CD14-positive monocyte (primary cell): ENCODE results near the gene TEKTIP1. TPM values are rescaled to one million over a fixed set of nuclear protein-coding genes. Genes with fewer than 3 reads are reported as not detected.

Experiments
- DNase-seq, 3 donors: peaks; one replicate each; pipeline ENCODE4 v3.0.0-alpha.2; 2011 to 2022
- H2AFZ ChIP-seq: 2 replicates; pipeline ENCODE4 v1.6.0; 2012; ENCODE audit warnings: mild to moderate bottlenecking, low read depth, low read length, inconsistent platforms; ENCODE audit not compliant: insufficient read depth, poor library complexity, severe bottlenecking
- H3K27ac ChIP-seq, 2 donors: 1 replicate in 1 of 2; 2 replicates in 1 of 2; pipeline ENCODE4 v1.5.1; 2012 to 2013; ENCODE audit warnings: low read length in 2 of 2, control low read depth in 1 of 2, inconsistent platforms in 1 of 2, low read depth in 1 of 2, mild to moderate bottlenecking in 1 of 2
- H3K27me3 ChIP-seq, 2 donors: one replicate each; pipeline versions ENCODE4 v1.6.0 to v1.6.1; 2011 to 2013; ENCODE audit warnings: low read length in 2 of 2; ENCODE audit not compliant: control insufficient read depth in 2 of 2, insufficient read depth in 2 of 2
- H3K36me3 ChIP-seq, 2 donors: replicated peaks in 1 of 2; 1 replicate in 1 of 2; 2 replicates in 1 of 2; pipeline versions ENCODE4 v1.5.1 to v1.6.1; 2012 to 2013; ENCODE audit warnings: low read length in 2 of 2, control low read depth in 1 of 2, inconsistent platforms in 1 of 2, mild to moderate bottlenecking in 1 of 2; ENCODE audit not compliant: insufficient read depth in 2 of 2, control insufficient read depth in 1 of 2
- H3K4me1 ChIP-seq, 2 donors: 1 replicate in 1 of 2; 2 replicates in 1 of 2; pipeline versions ENCODE4 v1.5.1 to v1.6.1; 2012 to 2013; ENCODE audit warnings: low read length in 2 of 2, control low read depth in 1 of 2, inconsistent platforms in 1 of 2, mild to moderate bottlenecking in 1 of 2, moderate library complexity in 1 of 2; ENCODE audit not compliant: insufficient read depth in 2 of 2, control insufficient read depth in 1 of 2
- H3K4me2 ChIP-seq: replicated peaks from 2 replicates; pipeline ENCODE3; 2012; ENCODE audit warnings: low read length, moderate library complexity, mild to moderate bottlenecking; ENCODE audit not compliant: poor library complexity, severe bottlenecking; ENCODE audit errors: extremely low read depth
- H3K4me3 ChIP-seq, 3 experiments: fragments of 200-600 bp in 1 of 3; sonication (generic) in 1 of 3; replicated peaks in 1 of 3; 1 replicate in 2 of 3; 2 replicates in 1 of 3; pipeline ENCODE4 v1.5.1; 2011 to 2013; ENCODE audit warnings: low read length in 3 of 3, mild to moderate bottlenecking in 3 of 3, control low read depth in 2 of 3, low read depth in 2 of 3, inconsistent platforms in 1 of 3, moderate library complexity in 1 of 3
- H3K79me2 ChIP-seq: 2 replicates; pipeline ENCODE4 v1.6.0; 2012; ENCODE audit warnings: mild to moderate bottlenecking, control low read depth, inconsistent platforms, low read length, moderate library complexity; ENCODE audit not compliant: insufficient read depth
- H3K9ac ChIP-seq: 2 replicates; pipeline ENCODE4 v1.6.0; 2017; ENCODE audit warnings: low read length, mild to moderate bottlenecking; ENCODE audit not compliant: insufficient read depth, poor library complexity, severe bottlenecking
- H3K9me3 ChIP-seq, 2 donors: replicated peaks in 1 of 2; 1 replicate in 1 of 2; 2 replicates in 1 of 2; pipeline versions ENCODE4 v1.5.1 to v1.6.1; 2012 to 2013; ENCODE audit warnings: low read length in 2 of 2, control low read depth in 1 of 2; ENCODE audit not compliant: control insufficient read depth in 1 of 2, insufficient read depth in 1 of 2
- H4K20me1 ChIP-seq: 2 replicates; pipeline ENCODE4 v1.6.0; 2012; ENCODE audit warnings: mild to moderate bottlenecking, low read length, control low read depth, moderate library complexity; ENCODE audit not compliant: insufficient read depth
- H3K27ac Mint-ChIP-seq, 7 donors: one replicate each; pipeline ENCODE4 v1.8.0; 2020; ENCODE audit warnings: mild to moderate bottlenecking in 7 of 7, mixed read lengths in 7 of 7, moderate library complexity in 6 of 7, inconsistent platforms in 2 of 7
- H3K27me3 Mint-ChIP-seq, 3 donors: one replicate each; pipeline ENCODE4 v1.8.0; 2021 to 2022; ENCODE audit warnings: low read depth in 3 of 3, mild to moderate bottlenecking in 3 of 3, mixed read lengths in 3 of 3, moderate library complexity in 3 of 3, inconsistent platforms in 1 of 3
- H3K36me3 Mint-ChIP-seq, 2 donors: one replicate each; pipeline ENCODE4 v1.8.0; 2020; ENCODE audit warnings: mixed read lengths in 2 of 2, inconsistent platforms in 1 of 2, mild to moderate bottlenecking in 1 of 2
- H3K4me1 Mint-ChIP-seq: one replicate; pipeline ENCODE4 v1.8.0; 2020; ENCODE audit warnings: mild to moderate bottlenecking, mixed read lengths
- H3K4me3 Mint-ChIP-seq, 2 donors: one replicate each; pipeline ENCODE4 v1.8.0; 2020; ENCODE audit warnings: mild to moderate bottlenecking in 2 of 2, mixed read lengths in 2 of 2, moderate library complexity in 1 of 2
- H3K9me3 Mint-ChIP-seq, 7 donors: one replicate each; pipeline ENCODE4 v1.8.0; 2020 to 2022; ENCODE audit warnings: mixed read lengths in 7 of 7, mild to moderate bottlenecking in 6 of 7, moderate library complexity in 6 of 7, inconsistent platforms in 2 of 7
- WGBS: methylation state at CpG from one replicate; pipeline ENCODE4 v1.1.5; 2013; ENCODE audit warnings: missing lambda C conversion rate; ENCODE audit not compliant: insufficient coverage; 5-methylcytosine and 5-hydroxymethylcytosine counted together
- intact Hi-C, 2 donors: fragments of 100-400 bp; cut with micrococcal nuclease; formaldehyde crosslinking; loops; one replicate each; pipeline versions ENCODE4 v1.15.0 to v1.15.1; 2023
- polyA plus RNA-seq, 3 donors: library from polyadenylated mRNA; depleted of rRNA in 1 of 3; unstranded in 2 of 3; stranded (reverse) in 1 of 3; fragments of 300-500 nt in 2 of 3; fragments of >200 nt in 1 of 3; fragmentation: Illumina TruSeq in 2 of 3; gene quantifications; 1 replicate in 2 of 3; 2 replicates in 1 of 3; pipeline ENCODE4 v1.2.3, GENCODE V29; 2012 to 2021
- TF ChIP-seq, protein P1 (sequence below): fragments of 200-600 bp; IDR thresholded peaks from one replicate; pipeline ENCODE4 v1.8.0; 2022; ENCODE audit warnings: antibody characterized with exemption, mild to moderate bottlenecking

Gene TEKTIP1
- polyA plus RNA-seq, 3 donors, result 1.8 TPM; not detected in 2

DNA sequence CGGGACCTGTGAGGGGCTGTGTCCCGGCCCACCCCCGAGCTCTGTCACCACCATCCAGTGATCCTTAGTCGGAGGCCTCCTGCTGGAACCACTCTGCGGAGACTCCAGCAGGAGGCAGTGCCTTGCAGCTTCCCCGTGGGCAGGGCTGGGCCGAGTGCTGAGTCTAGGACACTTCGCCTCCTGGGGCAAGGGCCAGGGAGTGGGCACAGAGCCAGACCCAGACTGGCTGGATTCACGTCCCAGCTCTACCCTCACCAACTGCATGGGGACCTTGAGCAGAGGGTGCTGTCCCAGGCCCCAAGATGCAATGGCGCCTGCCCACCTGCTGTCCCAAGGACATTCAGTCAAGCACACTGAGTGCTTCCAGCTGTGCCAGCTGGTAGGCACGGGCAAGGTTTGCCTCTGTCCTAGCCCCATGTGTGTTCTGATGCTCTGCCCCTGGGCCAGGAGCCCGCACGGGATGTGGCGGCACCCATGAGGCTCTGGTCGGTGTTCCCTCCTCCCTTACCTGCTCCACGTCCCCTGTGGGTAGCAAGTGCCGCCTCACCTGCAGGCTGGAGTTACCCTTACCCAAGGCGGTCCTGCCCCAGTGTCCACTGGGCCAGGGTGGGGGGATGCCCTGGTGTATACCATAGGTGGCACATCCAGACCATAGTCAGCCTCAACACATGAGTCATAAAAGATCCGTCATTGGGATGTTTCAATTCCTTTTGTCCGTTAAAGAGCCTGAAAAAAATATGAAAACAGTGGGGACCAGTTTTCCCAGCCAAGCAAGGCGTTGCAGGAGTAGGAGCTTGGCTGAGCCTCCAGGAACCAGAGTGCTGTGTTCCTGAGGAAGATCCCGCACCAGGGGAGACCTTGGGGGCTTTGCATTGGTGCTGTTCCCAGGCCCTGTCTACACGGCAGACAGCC, 25.5 kb upstream of the TEKTIP1 start:
- peaks cover 100% of the 10 kb centered on the region for H4K20me1 ChIP-seq
- H3K4me3 Mint-ChIP-seq, result no peak overlapping the region

DNA sequence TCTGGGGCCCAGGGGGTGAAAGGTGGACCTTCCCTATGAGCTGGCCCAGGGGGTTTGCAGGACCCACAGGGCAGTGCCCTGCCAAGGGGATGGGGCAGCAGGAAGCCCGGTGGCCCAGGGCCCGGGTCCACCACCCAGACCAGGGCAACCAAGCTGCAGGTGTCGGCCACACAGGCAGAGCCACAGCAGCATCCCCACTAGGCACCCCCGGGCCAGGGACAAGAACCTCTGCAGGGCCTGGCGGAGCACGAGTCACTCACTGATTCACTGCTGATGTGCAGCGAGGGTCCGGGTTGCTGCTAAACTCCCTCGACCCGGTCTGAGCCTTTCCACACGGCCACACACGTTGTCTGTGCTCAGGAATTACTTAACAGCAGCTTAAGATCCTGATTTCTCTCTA, 24.0 kb upstream of the TEKTIP1 start:
- H3K27me3 Mint-ChIP-seq, result peaks cover 0 to 3% (median 0%) of the 10 kb centered on the region in 3 donors
- WGBS, result 92% methylated on average over 12 of the region's 12 CpGs
- Histone ChIP-seq H3K9me3 (no peaks in the 10 kb centered on the region), H3K27me3 (no peaks in the 10 kb centered on the region), H3K4me3 (no peak overlapping the region), H3K79me2 (peaks cover 100% of the 10 kb centered on the region), H3K4me2 (no peak overlapping the region), H3K27ac (no peak overlapping the region), H2AFZ (no peak overlapping the region), H3K4me1 (no peaks in the 10 kb centered on the region), H4K20me1 (peaks cover 100% of the 10 kb centered on the region), H3K9ac (no peak overlapping the region), H3K36me3 (peaks cover 37 to 49% of the 10 kb centered on the region in 2 donors)
- no peak overlapping the region for H3K4me3 Mint-ChIP-seq
- H3K36me3 Mint-ChIP-seq, result peaks cover 27 to 55% of the 10 kb centered on the region in 2 donors
- intact Hi-C loops, result no loop called here
- H3K4me1 Mint-ChIP-seq, result peaks cover 3% of the 10 kb centered on the region
- no peak for DNase-seq
- peak overlapping the region in 2 of 7 donors; percentile 8 to 61 for H3K27ac Mint-ChIP-seq
- H3K9me3 Mint-ChIP-seq, result no peaks in the 10 kb centered on the region
- TF ChIP-seq, protein P1, sequence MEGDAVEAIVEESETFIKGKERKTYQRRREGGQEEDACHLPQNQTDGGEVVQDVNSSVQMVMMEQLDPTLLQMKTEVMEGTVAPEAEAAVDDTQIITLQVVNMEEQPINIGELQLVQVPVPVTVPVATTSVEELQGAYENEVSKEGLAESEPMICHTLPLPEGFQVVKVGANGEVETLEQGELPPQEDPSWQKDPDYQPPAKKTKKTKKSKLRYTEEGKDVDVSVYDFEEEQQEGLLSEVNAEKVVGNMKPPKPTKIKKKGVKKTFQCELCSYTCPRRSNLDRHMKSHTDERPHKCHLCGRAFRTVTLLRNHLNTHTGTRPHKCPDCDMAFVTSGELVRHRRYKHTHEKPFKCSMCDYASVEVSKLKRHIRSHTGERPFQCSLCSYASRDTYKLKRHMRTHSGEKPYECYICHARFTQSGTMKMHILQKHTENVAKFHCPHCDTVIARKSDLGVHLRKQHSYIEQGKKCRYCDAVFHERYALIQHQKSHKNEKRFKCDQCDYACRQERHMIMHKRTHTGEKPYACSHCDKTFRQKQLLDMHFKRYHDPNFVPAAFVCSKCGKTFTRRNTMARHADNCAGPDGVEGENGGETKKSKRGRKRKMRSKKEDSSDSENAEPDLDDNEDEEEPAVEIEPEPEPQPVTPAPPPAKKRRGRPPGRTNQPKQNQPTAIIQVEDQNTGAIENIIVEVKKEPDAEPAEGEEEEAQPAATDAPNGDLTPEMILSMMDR, result no peak

More for the DNA sequence above, 25.5 kb upstream of the TEKTIP1 start:
- Mint-ChIP-seq H3K27ac (peak overlapping the region in 2 of 7 donors; percentile 28 to 55), H3K9me3 (no peaks in the 10 kb centered on the region), H3K36me3 (peaks cover 31 to 55% of the 10 kb centered on the region in 2 donors), H3K4me1 (peaks cover 13% of the 10 kb centered on the region), H3K27me3 (peaks cover 0 to 3% (median 0%) of the 10 kb centered on the region in 3 donors)
- 95% methylated on average over 19 of the region's 23 CpGs for WGBS
- no peak overlapping the region for H3K4me3 ChIP-seq
- DNase-seq, result no peak
- H3K79me2 ChIP-seq, result peaks cover 100% of the 10 kb centered on the region
- H3K4me1 ChIP-seq, result no peaks in the 10 kb centered on the region
- TF ChIP-seq, protein P1, result no peak
- no peaks in the 10 kb centered on the region for H3K9me3 ChIP-seq
- intact Hi-C loops, result no loop called here
- H3K9ac ChIP-seq, result no peak overlapping the region
- H3K4me2 ChIP-seq, result no peak overlapping the region
- no peak overlapping the region for H2AFZ ChIP-seq
- H3K36me3 ChIP-seq, result peaks cover 34 to 45% of the 10 kb centered on the region in 2 donors
- no peaks in the 10 kb centered on the region for H3K27me3 ChIP-seq
- H3K27ac ChIP-seq, result no peak overlapping the region
